Mesothelial cell of epicardium (in vitro differentiated cells): Measurements from ENCODE around the gene SBSN. TPM values are rescaled to one million over a fixed set of nuclear protein-coding genes. Genes with fewer than 3 reads are reported as not detected.

Source experiments
- DNase-seq, 2 experiments: peaks; one replicate each; pipeline ENCODE4 v3.0.0; 2021; ENCODE audit warnings: low spot score in 2 of 2; ENCODE audit not compliant: unreplicated experiment in 2 of 2
- H3K27ac Mint-ChIP-seq: 2 replicates; pipeline ENCODE4 v1.8.0; 2021; ENCODE audit warnings: mixed read lengths
- H3K27me3 Mint-ChIP-seq: 2 replicates; pipeline ENCODE4 v1.8.0; 2021; ENCODE audit warnings: low read depth, mixed read lengths
- H3K36me3 Mint-ChIP-seq: 2 replicates; pipeline ENCODE4 v1.8.0; 2021; ENCODE audit warnings: mixed read lengths
- H3K4me1 Mint-ChIP-seq: 2 replicates; pipeline ENCODE4 v1.8.0; 2021; ENCODE audit warnings: mixed read lengths
- H3K4me3 Mint-ChIP-seq: 2 replicates; pipeline ENCODE4 v1.8.0; 2021; ENCODE audit warnings: mild to moderate bottlenecking, moderate library complexity, mixed read lengths
- H3K9me3 Mint-ChIP-seq: 2 replicates; pipeline ENCODE4 v1.8.0; 2021; ENCODE audit warnings: mixed read lengths
- total RNA-seq: library from RNA; stranded (reverse); gene quantifications from 3 replicates; pipeline ENCODE4 v1.2.1, GENCODE V29; 2021
- TF ChIP-seq, protein P1 (sequence below): fragments of 200-600 bp; sonication (generic); IDR thresholded peaks from one replicate; pipeline ENCODE4 v1.5.0; 2021; ENCODE audit warnings: antibody characterized with exemption; ENCODE audit not compliant: unreplicated experiment

Gene SBSN
- total RNA-seq, 1 donor from 2014 or later, result 0.49 TPM

DNA sequence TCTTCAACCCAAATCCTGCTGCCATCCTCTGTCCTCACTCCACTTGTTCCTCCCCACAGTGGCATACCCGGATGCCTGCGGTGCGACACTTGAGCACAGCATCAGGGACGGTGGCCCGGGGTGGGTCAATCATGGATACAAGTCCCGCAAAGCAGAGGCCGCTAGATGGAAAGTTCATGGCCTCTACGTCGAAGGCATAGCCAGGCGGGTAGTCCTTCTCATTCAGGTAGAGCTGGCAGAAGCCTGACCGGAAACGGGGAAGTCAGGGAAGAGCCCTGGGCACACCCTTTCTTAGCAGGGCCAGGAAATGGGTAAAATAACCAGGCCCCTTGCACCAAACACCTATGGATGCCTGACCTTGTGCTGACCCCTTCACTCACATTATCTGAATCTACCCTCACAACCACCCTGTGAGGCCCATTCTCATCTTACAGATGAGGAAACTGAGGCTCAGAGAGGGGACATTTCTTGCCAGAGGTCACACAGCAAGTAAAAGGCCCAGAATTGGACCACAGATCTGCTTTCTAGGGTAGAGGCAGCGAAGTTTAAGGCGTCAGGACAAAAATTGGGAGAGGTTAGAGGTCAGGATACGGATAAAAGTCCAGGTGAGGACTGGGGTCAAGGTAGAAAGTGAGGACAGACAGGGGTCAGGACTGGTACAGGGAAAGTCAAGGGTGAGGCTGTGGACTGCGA is 28.9 kb upstream of the SBSN start:
- no peaks in the 10 kb centered on the region for H3K9me3 Mint-ChIP-seq
- peak overlapping the region; percentile 50 for H3K4me3 Mint-ChIP-seq
- no peaks in the 10 kb centered on the region for H3K36me3 Mint-ChIP-seq
- DNase-seq, result no peak
- TF ChIP-seq, protein P1, sequence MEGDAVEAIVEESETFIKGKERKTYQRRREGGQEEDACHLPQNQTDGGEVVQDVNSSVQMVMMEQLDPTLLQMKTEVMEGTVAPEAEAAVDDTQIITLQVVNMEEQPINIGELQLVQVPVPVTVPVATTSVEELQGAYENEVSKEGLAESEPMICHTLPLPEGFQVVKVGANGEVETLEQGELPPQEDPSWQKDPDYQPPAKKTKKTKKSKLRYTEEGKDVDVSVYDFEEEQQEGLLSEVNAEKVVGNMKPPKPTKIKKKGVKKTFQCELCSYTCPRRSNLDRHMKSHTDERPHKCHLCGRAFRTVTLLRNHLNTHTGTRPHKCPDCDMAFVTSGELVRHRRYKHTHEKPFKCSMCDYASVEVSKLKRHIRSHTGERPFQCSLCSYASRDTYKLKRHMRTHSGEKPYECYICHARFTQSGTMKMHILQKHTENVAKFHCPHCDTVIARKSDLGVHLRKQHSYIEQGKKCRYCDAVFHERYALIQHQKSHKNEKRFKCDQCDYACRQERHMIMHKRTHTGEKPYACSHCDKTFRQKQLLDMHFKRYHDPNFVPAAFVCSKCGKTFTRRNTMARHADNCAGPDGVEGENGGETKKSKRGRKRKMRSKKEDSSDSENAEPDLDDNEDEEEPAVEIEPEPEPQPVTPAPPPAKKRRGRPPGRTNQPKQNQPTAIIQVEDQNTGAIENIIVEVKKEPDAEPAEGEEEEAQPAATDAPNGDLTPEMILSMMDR, result no peak
- no peak overlapping the region for H3K27ac Mint-ChIP-seq
- H3K4me1 Mint-ChIP-seq, result peaks cover 4% of the 10 kb centered on the region
- H3K27me3 Mint-ChIP-seq, result peaks cover 75% of the 10 kb centered on the region

DNA sequence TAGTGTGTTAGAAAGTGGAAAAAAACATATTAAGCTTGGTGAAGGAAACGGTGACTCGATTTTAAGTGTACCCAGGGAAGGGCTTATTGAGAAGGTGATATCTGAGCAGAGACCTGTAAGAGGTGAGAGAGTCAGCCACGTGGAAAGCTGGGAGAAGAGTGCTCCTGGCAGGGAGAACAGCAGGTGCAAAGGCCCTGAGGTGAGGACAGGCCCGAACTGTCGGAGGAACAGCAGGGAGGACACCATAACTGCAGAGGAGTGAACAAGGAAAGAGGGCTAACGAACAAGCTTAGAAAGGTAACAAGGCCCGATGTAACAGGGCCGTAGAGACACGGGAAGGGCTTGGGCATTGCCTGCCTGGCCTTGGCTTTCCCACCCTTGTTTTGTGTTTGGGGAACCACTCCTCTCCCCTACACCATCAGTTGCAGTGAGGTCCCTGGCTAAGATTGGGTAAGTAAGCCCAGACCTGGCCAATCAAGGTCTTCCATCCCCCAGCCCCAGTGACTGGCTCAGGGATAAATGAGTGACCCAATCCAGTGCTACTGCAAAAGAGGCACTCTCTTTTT is 28.0 kb upstream of the SBSN start:
- TF ChIP-seq, protein P1, result no peak
- Mint-ChIP-seq H3K9me3 (no peaks in the 10 kb centered on the region), H3K27me3 (peaks cover 67% of the 10 kb centered on the region), H3K36me3 (no peaks in the 10 kb centered on the region), H3K27ac (no peak overlapping the region), H3K4me1 (peaks cover 4% of the 10 kb centered on the region), H3K4me3 (peak overlapping the region; percentile 2)
- no peak for DNase-seq

DNA sequence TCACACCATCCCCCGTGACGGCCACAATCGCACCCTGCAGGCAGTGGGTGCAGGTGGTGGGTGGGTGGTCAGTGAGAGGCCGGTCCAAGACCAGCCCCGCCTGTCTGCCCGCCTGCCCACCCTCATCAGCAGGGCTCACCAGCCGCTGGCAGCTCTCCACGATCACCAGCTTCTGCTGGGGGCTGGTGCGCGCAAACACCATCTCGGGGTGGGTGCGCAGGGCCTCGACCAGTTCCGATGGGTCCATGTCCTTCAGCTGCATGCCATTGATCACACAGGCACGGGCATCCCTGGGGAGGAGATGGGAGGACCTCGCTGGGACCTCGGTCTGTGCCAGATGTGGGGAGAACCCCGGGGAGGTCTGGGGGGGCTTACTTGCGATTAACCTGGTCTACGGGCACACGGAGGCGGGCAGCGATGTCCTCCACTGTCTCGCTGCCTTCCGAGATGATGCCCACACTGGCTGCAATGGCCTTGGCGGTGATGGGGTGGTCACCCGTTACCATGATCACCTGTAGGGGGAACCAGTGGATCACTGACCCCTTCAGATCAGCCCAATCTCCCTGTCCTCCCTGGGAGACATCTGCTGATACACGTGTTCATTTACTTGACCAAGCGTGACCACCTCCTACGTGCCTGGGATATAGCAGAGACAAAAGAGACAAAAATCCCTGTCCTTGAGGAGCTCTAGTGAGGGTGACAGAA is 27.3 kb upstream of the SBSN start:
- TF ChIP-seq, protein P1, result peak; percentile 30
- no peak overlapping the region for H3K27ac Mint-ChIP-seq
- H3K27me3 Mint-ChIP-seq, result peaks cover 61% of the 10 kb centered on the region
- H3K9me3 Mint-ChIP-seq, result no peaks in the 10 kb centered on the region
- DNase-seq, result no peak
- peak overlapping the region; percentile 2 for H3K4me3 Mint-ChIP-seq
- no peaks in the 10 kb centered on the region for H3K36me3 Mint-ChIP-seq
- peaks cover 4% of the 10 kb centered on the region for H3K4me1 Mint-ChIP-seq

DNA sequence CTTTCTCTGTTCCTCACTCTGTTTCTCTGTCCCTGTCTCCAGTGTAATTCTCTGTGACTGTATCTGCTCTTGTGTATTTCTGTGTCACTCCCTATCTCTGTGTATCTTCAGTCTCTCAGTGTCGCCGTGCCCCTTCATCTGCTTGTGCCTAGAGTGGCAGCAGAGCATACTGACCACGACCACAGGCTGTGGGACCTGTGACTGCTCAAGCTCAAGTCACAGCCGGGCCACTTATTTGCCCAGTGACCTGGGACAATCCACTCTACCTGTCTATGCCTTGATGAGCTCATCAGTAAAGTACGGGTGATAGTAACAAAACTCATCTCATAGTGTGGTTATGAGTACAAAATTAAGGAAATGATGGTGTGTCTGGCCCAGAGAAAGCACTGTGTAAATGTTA is 26.0 kb upstream of the SBSN start:
- DNase-seq, result no peak
- Mint-ChIP-seq H3K4me1 (peaks cover 4% of the 10 kb centered on the region), H3K36me3 (no peaks in the 10 kb centered on the region), H3K27ac (no peak overlapping the region), H3K4me3 (no peak overlapping the region), H3K27me3 (peaks cover 47% of the 10 kb centered on the region), H3K9me3 (no peaks in the 10 kb centered on the region)
- TF ChIP-seq, protein P1, result no peak

DNA sequence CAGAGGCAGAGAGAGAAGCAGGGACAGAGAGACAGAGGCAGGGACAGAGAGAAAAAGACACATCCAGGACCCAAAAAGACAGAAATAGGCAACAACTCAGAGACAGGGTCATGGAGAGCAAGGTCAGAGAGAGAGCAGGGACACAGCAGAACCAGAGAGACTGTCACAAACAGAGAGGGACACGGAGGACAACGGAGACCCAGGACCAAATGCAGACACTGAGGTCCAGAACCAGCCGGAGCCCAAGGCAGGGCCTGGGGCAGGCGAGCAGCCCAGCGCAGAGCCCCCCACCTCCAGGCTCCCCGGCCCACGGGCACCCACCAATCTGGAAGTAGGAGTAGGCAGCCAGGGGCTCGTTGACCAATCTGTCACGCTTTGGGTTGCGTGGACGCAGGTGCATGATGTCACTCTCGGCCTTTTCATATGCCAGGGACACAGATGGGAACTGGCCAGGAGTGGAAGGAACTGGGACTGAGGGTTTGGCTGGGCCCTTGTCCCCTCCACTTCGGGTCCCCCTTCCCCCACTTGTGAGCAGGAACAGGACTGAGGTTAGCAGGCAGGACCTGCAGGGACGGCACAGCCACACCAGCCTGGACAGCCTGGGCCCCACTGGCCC is 25.4 kb upstream of the SBSN start:
- Mint-ChIP-seq H3K36me3 (no peaks in the 10 kb centered on the region), H3K27ac (no peak overlapping the region), H3K4me3 (no peak overlapping the region), H3K27me3 (peaks cover 41% of the 10 kb centered on the region), H3K9me3 (no peaks in the 10 kb centered on the region), H3K4me1 (peaks cover 4% of the 10 kb centered on the region)
- no peak for DNase-seq
- TF ChIP-seq, protein P1, result no peak
